Skeletal muscle tissue (tissue), 4 donors: ENCODE results near the gene GALNT16. TPM values are rescaled to one million over a fixed set of nuclear protein-coding genes. Genes with fewer than 3 reads are reported as not detected.

Source experiments
- H3K27ac ChIP-seq: one replicate; pipeline ENCODE4 v1.7.0; 2013; ENCODE audit warnings: mild to moderate bottlenecking, low read depth, low read length, inconsistent platforms
- H3K27me3 ChIP-seq, 3 donors: one replicate each; pipeline ENCODE4 v1.7.0; 2013; ENCODE audit warnings: low read length in 3 of 3; ENCODE audit not compliant: control insufficient read depth in 3 of 3, insufficient read depth in 3 of 3
- H3K36me3 ChIP-seq, 3 donors: one replicate each; pipeline ENCODE4 v1.7.0; 2013; ENCODE audit warnings: low read length in 3 of 3; ENCODE audit not compliant: control insufficient read depth in 3 of 3, insufficient read depth in 3 of 3
- H3K4me1 ChIP-seq, 3 donors: one replicate each; pipeline ENCODE4 v1.7.0; 2013; ENCODE audit warnings: low read length in 3 of 3, mild to moderate bottlenecking in 3 of 3; ENCODE audit not compliant: control insufficient read depth in 3 of 3, insufficient read depth in 3 of 3
- H3K4me3 ChIP-seq, 3 donors: one replicate each; pipeline ENCODE4 v1.7.0; 2013; ENCODE audit warnings: low read length in 3 of 3
- H3K9ac ChIP-seq, 3 donors: one replicate each; pipeline ENCODE4 v1.7.0; 2013; ENCODE audit warnings: low read length in 3 of 3, mild to moderate bottlenecking in 3 of 3, moderate library complexity in 2 of 3, low read depth in 1 of 3
- H3K9me3 ChIP-seq, 3 donors: one replicate each; pipeline ENCODE4 v1.7.0; 2013; ENCODE audit warnings: low read length in 3 of 3; ENCODE audit not compliant: control insufficient read depth in 3 of 3
- total RNA-seq: library from RNA; depleted of rRNA; stranded (reverse); fragments of >200 nt; gene quantifications from one replicate; pipeline ENCODE4 v1.2.3, GENCODE V29; 2014
- donor health status: Osteomylitis.

GALNT16 gene
- total RNA-seq, 1 donor from 2014 or later, result 8.4 TPM

DNA sequence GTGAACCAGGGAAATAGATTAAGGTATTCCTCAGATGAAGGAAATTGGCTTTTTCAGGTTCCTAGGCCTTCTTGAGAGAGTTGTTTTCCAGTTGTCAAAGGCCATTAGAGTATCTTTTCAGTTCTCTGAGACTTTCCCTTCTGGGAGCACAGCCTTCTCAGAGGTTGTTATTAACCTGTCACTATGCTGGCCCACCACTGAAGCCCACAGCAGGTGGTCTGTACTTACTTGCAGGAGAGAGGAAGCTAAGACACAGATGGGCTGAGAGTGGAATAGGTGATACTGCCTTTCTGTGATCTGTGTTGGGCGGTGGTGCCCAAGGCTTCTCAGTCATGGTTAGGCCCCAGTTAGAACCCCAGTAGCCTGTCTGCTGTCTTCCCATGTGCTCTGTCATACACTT lies 22.8 kb upstream of the GALNT16 start:
- Histone ChIP-seq H3K27me3 (no peaks in the 10 kb centered on the region), H3K27ac (no peak overlapping the region), H3K9me3 (no peaks in the 10 kb centered on the region), H3K36me3 (peaks cover 46 to 70% (median 55%) of the 10 kb centered on the region in 3 donors), H3K4me1 (no peaks in the 10 kb centered on the region), H3K9ac (no peak overlapping the region), H3K4me3 (no peak overlapping the region)

DNA sequence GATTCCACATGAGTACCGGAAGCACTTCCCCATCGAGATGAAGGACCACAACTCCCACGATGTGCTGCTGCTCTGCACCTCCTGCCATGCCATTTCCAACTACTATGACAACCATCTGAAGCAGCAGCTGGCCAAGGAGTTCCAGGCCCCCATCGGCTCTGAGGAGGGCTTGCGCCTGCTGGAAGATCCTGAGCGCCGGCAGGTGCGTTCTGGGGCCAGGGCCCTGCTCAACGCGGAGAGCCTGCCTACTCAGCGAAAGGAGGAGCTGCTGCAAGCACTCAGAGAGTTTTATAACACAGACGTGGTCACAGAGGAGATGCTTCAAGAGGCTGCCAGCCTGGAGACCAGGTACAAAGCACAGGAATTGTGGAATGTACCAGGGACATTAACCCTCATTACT lies 22.4 kb upstream of the GALNT16 start:
- peaks cover 48 to 66% (median 52%) of the 10 kb centered on the region in 3 donors for H3K36me3 ChIP-seq
- no peak overlapping the region for H3K4me3 ChIP-seq
- H3K9ac ChIP-seq, result no peak overlapping the region
- H3K9me3 ChIP-seq, result no peaks in the 10 kb centered on the region
- H3K27ac ChIP-seq, result no peak overlapping the region
- peaks cover 0 to 3% (median 2%) of the 10 kb centered on the region in 3 donors for H3K4me1 ChIP-seq
- H3K27me3 ChIP-seq, result no peaks in the 10 kb centered on the region

DNA sequence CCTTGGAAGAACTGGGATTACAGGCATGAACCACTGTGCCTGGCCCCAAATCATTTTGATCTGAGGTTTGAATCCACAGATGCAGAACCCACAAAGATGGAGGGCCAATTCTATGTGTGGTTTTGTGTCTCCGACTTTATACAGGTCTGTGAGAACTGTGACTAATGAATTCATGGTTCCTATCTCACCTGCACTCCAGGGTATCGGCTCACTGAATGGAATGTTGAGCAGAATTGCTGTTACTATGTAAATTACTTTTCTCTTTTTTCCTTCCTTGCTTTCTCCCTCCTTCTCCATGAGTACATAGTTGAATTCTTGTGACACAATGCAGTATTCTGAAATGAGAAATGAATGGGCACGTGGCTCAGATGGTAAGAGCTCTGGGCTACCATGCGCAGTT lies 21.1 kb upstream of the GALNT16 start:
- peaks cover 0 to 8% (median 2%) of the 10 kb centered on the region in 3 donors for H3K4me1 ChIP-seq
- peaks cover 48 to 66% (median 51%) of the 10 kb centered on the region in 3 donors for H3K36me3 ChIP-seq
- no peak overlapping the region for H3K4me3 ChIP-seq
- H3K9me3 ChIP-seq, result no peaks in the 10 kb centered on the region
- H3K9ac ChIP-seq, result no peak overlapping the region
- no peaks in the 10 kb centered on the region for H3K27me3 ChIP-seq
- H3K27ac ChIP-seq, result no peak overlapping the region

DNA sequence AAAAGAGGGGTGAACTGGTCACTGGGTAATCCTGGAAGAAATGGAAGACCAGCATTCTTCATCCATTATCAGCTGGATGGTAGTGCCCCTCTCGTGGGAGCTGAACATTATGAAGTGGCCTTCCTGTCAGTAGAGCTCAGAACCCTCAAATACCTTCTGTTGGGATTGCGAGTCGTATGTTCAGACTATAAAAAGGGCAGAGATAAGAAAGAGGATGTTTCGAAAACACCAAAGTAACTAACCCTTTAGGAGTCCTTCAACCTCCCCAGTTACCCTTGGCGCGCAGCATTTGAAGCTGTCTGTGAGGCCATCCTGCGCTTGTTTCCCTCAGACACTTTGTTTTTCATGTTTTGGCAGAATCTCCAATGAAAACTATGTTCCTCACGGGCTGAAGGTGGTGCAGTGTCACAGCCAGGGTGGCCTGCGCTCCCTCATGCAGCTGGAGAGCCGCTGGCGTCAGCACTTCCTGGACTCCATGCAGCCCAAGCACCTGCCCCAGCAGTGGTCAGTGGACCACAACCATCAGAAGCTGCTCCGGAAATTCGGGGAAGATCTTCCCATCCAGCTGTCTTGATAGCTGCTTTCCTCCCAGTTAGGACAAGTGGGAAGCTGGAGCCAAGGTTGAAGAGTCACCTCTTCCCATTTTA lies 19.3 kb upstream of the GALNT16 start:
- Histone ChIP-seq H3K4me3 (no peak overlapping the region), H3K9me3 (no peaks in the 10 kb centered on the region), H3K9ac (no peak overlapping the region), H3K27ac (no peak overlapping the region), H3K4me1 (peaks cover 0 to 8% (median 2%) of the 10 kb centered on the region in 3 donors), H3K27me3 (no peaks in the 10 kb centered on the region), H3K36me3 (peaks cover 45 to 57% (median 46%) of the 10 kb centered on the region in 3 donors)

DNA sequence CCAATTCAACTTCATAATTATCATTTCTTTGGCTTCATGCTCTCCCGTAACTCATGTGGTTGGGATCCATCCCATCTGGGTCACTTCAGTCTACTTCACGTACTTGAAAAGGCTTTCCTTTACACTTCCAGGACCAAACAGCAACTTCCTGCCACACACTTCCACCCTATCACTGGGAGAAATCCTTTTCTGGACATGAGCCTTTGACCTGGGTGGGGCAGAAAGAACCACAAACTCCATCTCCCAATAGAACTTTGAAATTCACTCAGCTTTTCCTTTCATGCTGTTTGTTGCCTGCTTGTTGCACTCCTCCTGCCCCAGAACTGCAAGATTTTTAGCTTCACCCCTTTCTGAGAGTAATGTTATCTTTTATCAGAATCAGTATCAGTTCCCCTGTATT lies 18.4 kb upstream of the GALNT16 start:
- Histone ChIP-seq H3K4me3 (no peak overlapping the region), H3K27me3 (no peaks in the 10 kb centered on the region), H3K4me1 (peaks cover 0 to 8% (median 2%) of the 10 kb centered on the region in 3 donors), H3K9ac (peak overlapping the region in 1 of 3 donors; percentile 4), H3K36me3 (peaks cover 37 to 49% (median 39%) of the 10 kb centered on the region in 3 donors), H3K27ac (no peak overlapping the region), H3K9me3 (no peaks in the 10 kb centered on the region)

DNA sequence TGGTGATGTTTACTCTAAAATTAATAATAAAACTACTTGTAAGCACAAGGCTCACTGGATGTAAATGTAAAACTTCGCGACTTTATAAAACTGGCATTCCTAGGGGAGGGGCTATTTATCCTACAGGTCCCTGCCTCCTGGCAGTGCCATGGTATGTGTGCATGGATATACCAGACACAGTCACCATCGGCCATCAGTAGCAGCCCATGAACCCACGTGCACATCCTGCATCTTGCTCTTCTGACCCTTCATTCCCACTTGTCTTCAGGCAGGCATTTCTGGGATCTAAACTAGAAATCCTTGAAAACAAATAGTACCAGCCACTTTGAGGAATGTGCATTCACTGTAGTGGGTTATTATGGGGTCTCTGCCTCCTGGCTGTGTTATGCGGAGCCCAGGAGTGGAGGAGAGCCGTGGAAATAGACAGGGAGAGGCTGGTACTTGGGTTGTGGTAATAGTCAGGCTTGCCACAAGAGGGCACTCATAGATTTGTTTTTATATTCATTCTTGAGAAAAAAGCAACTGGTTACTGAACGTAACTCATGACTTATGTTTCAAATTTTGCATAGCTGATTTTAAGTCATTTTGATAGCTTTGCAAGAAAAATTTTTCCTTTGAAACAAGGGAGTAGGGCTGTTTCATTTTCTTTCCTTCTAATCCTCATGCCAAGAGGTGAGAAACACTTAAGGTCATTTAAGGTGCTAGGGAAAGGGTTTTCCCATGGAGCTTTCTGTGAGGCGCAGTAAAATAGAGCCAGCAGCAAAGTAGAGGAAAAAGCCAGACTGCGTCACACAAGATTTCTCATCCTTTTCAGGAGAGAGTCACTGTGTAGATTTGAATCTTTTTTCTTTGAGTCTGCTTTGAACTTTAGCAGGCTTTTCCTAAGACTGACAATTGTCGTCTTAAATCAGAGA lies 17.4 kb upstream of the GALNT16 start:
- H3K9ac ChIP-seq, result no peak overlapping the region
- peaks cover 28 to 39% (median 29%) of the 10 kb centered on the region in 3 donors for H3K36me3 ChIP-seq
- H3K27ac ChIP-seq, result no peak overlapping the region
- H3K27me3 ChIP-seq, result no peaks in the 10 kb centered on the region
- peak overlapping the region in 1 of 3 donors; percentile 7 for H3K4me3 ChIP-seq
- H3K9me3 ChIP-seq, result no peaks in the 10 kb centered on the region
- peaks cover 0 to 8% (median 2%) of the 10 kb centered on the region in 3 donors for H3K4me1 ChIP-seq

DNA sequence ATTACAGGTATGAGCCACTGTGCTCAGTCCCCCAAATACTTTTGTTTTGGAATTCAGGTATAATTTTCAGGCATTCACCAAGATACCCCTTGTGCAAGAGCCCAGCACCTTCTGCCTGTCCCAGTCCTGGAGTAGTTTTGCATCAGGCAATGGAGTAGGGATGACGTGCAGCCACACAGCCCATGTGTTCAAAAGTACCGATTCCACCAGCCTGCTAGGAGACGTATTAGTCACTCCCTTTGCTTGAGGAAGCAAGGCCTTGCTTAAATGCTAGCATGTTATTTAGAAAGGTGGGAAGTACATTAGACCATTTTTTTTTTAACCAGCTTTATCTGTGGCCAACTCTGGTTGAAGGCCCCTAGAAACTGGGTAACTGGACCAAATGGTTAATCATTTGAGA lies 15.0 kb upstream of the GALNT16 start:
- H3K4me3 ChIP-seq, result no peak overlapping the region
- H3K9me3 ChIP-seq, result no peaks in the 10 kb centered on the region
- no peak overlapping the region for H3K9ac ChIP-seq
- peaks cover 12 to 18% (median 16%) of the 10 kb centered on the region in 3 donors for H3K36me3 ChIP-seq
- H3K27ac ChIP-seq, result no peak overlapping the region
- H3K27me3 ChIP-seq, result no peaks in the 10 kb centered on the region
- peaks cover under 1 to 10% (median 8%) of the 10 kb centered on the region in 3 donors for H3K4me1 ChIP-seq

DNA sequence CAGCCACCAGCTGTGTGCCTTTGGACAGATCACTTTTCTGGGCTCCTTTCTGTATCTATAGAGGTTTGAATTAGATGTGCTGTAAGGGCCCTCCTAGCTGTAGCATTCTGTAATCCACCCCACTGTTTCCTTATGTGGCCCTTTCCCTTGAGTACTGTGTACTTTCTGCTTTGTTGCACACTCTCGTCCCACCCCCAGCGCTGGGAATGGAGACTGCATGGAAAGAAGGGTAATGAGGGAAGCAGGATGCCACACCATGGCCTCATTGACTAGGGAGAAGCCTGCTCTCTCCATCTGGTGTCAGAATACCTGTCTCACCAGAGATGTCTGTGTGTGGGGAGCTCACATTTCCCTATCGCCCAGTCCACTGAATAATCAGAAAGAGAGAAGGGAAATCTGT lies 13.6 kb upstream of the GALNT16 start:
- Histone ChIP-seq H3K36me3 (peaks cover 4 to 8% (median 4%) of the 10 kb centered on the region in 3 donors), H3K9me3 (no peaks in the 10 kb centered on the region), H3K4me3 (no peak overlapping the region), H3K27ac (no peak overlapping the region), H3K27me3 (no peaks in the 10 kb centered on the region), H3K9ac (no peak overlapping the region), H3K4me1 (peaks cover 6 to 16% (median 12%) of the 10 kb centered on the region in 3 donors)

DNA sequence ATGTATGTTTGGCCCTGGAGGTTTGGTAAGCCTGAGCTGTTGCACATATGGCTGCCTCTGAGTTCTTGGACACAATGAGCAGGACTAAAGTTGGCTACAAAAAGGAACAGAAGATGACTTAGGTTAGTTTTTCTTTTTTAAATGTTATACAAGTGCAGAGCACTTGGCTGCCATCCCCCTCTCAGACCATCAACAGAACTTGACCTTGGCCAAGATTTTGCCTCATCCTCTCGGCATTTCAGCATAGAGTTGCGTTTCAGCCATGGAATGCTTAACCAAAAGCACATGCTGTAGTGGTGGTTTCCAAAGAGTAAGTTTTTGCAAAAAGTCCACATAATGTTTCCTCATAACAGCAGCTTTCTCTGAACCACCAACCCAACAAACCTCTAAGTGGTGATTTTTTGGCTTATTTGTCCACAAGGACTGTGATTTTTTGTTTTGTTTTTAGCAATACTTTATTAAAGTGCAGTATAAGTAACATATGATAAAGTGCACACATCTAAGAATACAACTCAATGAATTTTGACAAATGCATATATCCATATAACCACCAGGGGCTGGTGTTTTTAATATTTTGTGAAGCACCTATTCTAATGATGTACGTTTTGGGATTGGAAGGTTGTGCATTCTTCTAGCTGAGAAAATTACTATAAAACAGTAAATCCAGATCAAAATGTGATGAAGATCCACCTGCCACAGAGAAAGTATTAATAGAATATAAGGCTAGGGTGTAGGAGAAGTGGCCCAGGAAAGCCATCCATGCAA lies 12.1 kb upstream of the GALNT16 start:
- no peak overlapping the region for H3K9ac ChIP-seq
- H3K9me3 ChIP-seq, result no peaks in the 10 kb centered on the region
- H3K4me1 ChIP-seq, result peaks cover 6 to 13% (median 7%) of the 10 kb centered on the region in 3 donors
- H3K27me3 ChIP-seq, result no peaks in the 10 kb centered on the region
- H3K4me3 ChIP-seq, result no peak overlapping the region
- H3K27ac ChIP-seq, result peak overlapping the region; percentile 19
- no peaks in the 10 kb centered on the region for H3K36me3 ChIP-seq
